H1 (cell line): ENCODE data around the gene CASKIN2. TPM values are rescaled to one million over a fixed set of nuclear protein-coding genes. Genes with fewer than 3 reads are reported as not detected.

Source experiments
- CTCF ChIA-PET: fragments of 300-600 bp; sonication (Branson Sonifier 250); formaldehyde crosslinking; loops from one replicate; lab custom pipeline; 2021; ENCODE audit not compliant: partially characterized antibody; lab: Charles Lee
- POLR2A ChIA-PET: fragments of 300-600 bp; sonication (Branson Sonifier 250); formaldehyde crosslinking; loops from one replicate; lab custom pipeline; 2021; ENCODE audit warnings: inconsistent platforms; ENCODE audit not compliant: partially characterized antibody; lab: Charles Lee
- DNase-seq, 2 experiments: peaks; one replicate each; pipeline versions ENCODE4 v3.0.0 to v3.0.0-alpha.2; 2010 to 2022; ENCODE audit warnings: low spot score in 2 of 2, low read depth in 1 of 2, mixed read lengths in 1 of 2
- FAIRE-seq: peaks from 2 replicates; lab custom pipeline; 2011; peaks lifted over from hg19 to GRCh38; lab: Jason Lieb, UNC
- H2AFZ ChIP-seq: 2 replicates; pipeline ENCODE4 v1.8.1; 2012; ENCODE audit warnings: low read length, inconsistent platforms
- H2AK5ac ChIP-seq: 2 replicates; pipeline ENCODE4 v1.6.1; 2013; ENCODE audit warnings: low read depth, low read length
- H2BK120ac ChIP-seq: replicated peaks from 2 replicates; pipeline ENCODE3; 2013; ENCODE audit warnings: low read depth, low read length, inconsistent platforms
- H2BK12ac ChIP-seq: 2 replicates; pipeline ENCODE4 v1.6.1; 2013; ENCODE audit warnings: low read depth, low read length
- H2BK15ac ChIP-seq: 2 replicates; pipeline ENCODE4 v1.6.1; 2013; ENCODE audit warnings: low read length
- H2BK20ac ChIP-seq: 2 replicates; pipeline ENCODE4 v1.6.1; 2013; ENCODE audit warnings: low read length
- H2BK5ac ChIP-seq: 2 replicates; pipeline ENCODE4 v1.6.1; 2013; ENCODE audit warnings: low read depth, low read length
- H3K14ac ChIP-seq: 2 replicates; pipeline ENCODE4 v1.6.1; 2013; ENCODE audit warnings: inconsistent platforms; ENCODE audit not compliant: insufficient read length
- H3K18ac ChIP-seq: 2 replicates; pipeline ENCODE4 v1.6.1; 2013; ENCODE audit warnings: low read length; ENCODE audit errors: extremely low read depth
- H3K23ac ChIP-seq: 2 replicates; pipeline ENCODE4 v1.6.1; 2013; ENCODE audit warnings: inconsistent platforms; ENCODE audit not compliant: insufficient read length
- H3K23me2 ChIP-seq: 2 replicates; pipeline ENCODE4 v1.6.1; 2013; ENCODE audit warnings: low read depth, low read length
- H3K27ac ChIP-seq: 2 replicates; pipeline ENCODE4 v1.6.1; 2011; ENCODE audit warnings: low read depth, low read length, inconsistent platforms
- H3K27me3 ChIP-seq, 4 experiments: replicated peaks in 1 of 4; 1 replicate in 1 of 4; 2 replicates in 3 of 4; pipeline versions ENCODE4 v1.6.1 to v1.8.1; 2011 to 2013; ENCODE audit warnings: low read length in 3 of 4, mild to moderate bottlenecking in 3 of 4, inconsistent platforms in 2 of 4, mixed read lengths in 2 of 4, moderate library complexity in 1 of 4; ENCODE audit not compliant: control insufficient read depth in 3 of 4, insufficient read depth in 3 of 4; ENCODE audit errors: extremely low read depth in 1 of 4
- H3K36me3 ChIP-seq, 4 experiments: 2 replicates each; pipeline versions ENCODE4 v1.6.1 to v1.8.1; 2011 to 2013; ENCODE audit warnings: mild to moderate bottlenecking in 4 of 4, low read length in 3 of 4, moderate library complexity in 2 of 4, control low read depth in 1 of 4, inconsistent platforms in 1 of 4; ENCODE audit not compliant: insufficient read depth in 4 of 4, control insufficient read depth in 2 of 4
- H3K4ac ChIP-seq: replicated peaks from 2 replicates; pipeline ENCODE3; 2013; ENCODE audit warnings: low read length, low read depth, mixed read lengths, inconsistent platforms; ENCODE audit not compliant: insufficient read length
- H3K4me1 ChIP-seq, 4 experiments: replicated peaks in 1 of 4; 1 replicate in 1 of 4; 2 replicates in 3 of 4; pipeline versions ENCODE4 v1.6.1 to v1.8.1; 2011 to 2013; ENCODE audit warnings: low read length in 3 of 4, inconsistent platforms in 2 of 4, mixed read lengths in 1 of 4; ENCODE audit not compliant: insufficient read depth in 4 of 4, control insufficient read depth in 3 of 4
- H3K4me2 ChIP-seq, 2 experiments: 2 replicates each; pipeline versions ENCODE4 v1.6.1 to v1.8.1; 2011 to 2013; ENCODE audit warnings: low read depth in 2 of 2, low read length in 2 of 2, control low read depth in 1 of 2, inconsistent platforms in 1 of 2, mild to moderate bottlenecking in 1 of 2; ENCODE audit not compliant: insufficient read depth in 1 of 2
- H3K4me3 ChIP-seq, 4 experiments: fragments of 200-600, 300-600 bp in 1 of 4; sonication (generic), shearing (Covaris generic), sonication (Bioruptor Twin) in 1 of 4; 2 replicates each; pipeline versions ENCODE4 v1.5.1 to v1.8.1; 2011 to 2016; ENCODE audit warnings: low read length in 4 of 4, low read depth in 3 of 4, control low read depth in 2 of 4, inconsistent platforms in 2 of 4, mild to moderate bottlenecking in 2 of 4, mixed read lengths in 1 of 4, moderate library complexity in 1 of 4; ENCODE audit not compliant: insufficient read depth in 2 of 4; ENCODE audit errors: extremely low read depth in 1 of 4
- H3K56ac ChIP-seq: replicated peaks from 2 replicates; pipeline ENCODE3; 2013; ENCODE audit warnings: low read depth, mild to moderate bottlenecking, mixed read lengths, low read length, inconsistent platforms; ENCODE audit not compliant: insufficient read length
- H3K79me1 ChIP-seq: 2 replicates; pipeline ENCODE4 v1.6.1; 2013; ENCODE audit warnings: low read depth, low read length, control low read depth
- H3K79me2 ChIP-seq, 2 experiments: 2 replicates each; pipeline versions ENCODE4 v1.6.1 to v1.8.1; 2012 to 2013; ENCODE audit warnings: low read length in 2 of 2, mild to moderate bottlenecking in 2 of 2, inconsistent platforms in 1 of 2; ENCODE audit not compliant: insufficient read depth in 2 of 2, control insufficient read depth in 1 of 2
- H3K9ac ChIP-seq, 4 experiments: replicated peaks in 1 of 4; 1 replicate in 1 of 4; 2 replicates in 3 of 4; pipeline versions ENCODE4 v1.6.1 to v1.8.1; 2011 to 2013; ENCODE audit warnings: low read depth in 3 of 4, low read length in 3 of 4, control low read depth in 2 of 4, mild to moderate bottlenecking in 2 of 4, moderate library complexity in 2 of 4, inconsistent platforms in 1 of 4; ENCODE audit errors: extremely low read depth in 1 of 4
- H3K9me3 ChIP-seq, 2 experiments: 2 replicates each; pipeline versions ENCODE4 v1.6.1 to v1.8.1; 2012 to 2013; ENCODE audit warnings: mild to moderate bottlenecking in 2 of 2, moderate library complexity in 2 of 2, control low read depth in 1 of 2, inconsistent platforms in 1 of 2, low read depth in 1 of 2, low read length in 1 of 2, mixed read lengths in 1 of 2; ENCODE audit not compliant: insufficient read depth in 2 of 2
- H4K20me1 ChIP-seq, 2 experiments: replicated peaks in 1 of 2; 2 replicates each; pipeline versions ENCODE3 to v1.8.1; 2011 to 2013; ENCODE audit warnings: inconsistent platforms in 2 of 2, low read length in 2 of 2, mild to moderate bottlenecking in 1 of 2; ENCODE audit not compliant: insufficient read depth in 2 of 2, control insufficient read depth in 1 of 2
- H4K5ac ChIP-seq: 2 replicates; pipeline ENCODE4 v1.6.1; 2013; ENCODE audit warnings: low read length, low read depth, mixed read lengths, inconsistent platforms; ENCODE audit not compliant: insufficient read length
- H4K8ac ChIP-seq: 2 replicates; pipeline ENCODE4 v1.8.0; 2013; ENCODE audit warnings: mild to moderate bottlenecking, moderate library complexity, low read length, inconsistent platforms; ENCODE audit not compliant: insufficient read depth; ENCODE audit errors: extremely low read depth
- H4K91ac ChIP-seq: replicated peaks from 2 replicates; pipeline ENCODE3; 2013; ENCODE audit warnings: low read length, mixed read lengths, inconsistent platforms; ENCODE audit not compliant: insufficient read length
- CREB1 ChIP-seq: IDR thresholded peaks from 2 replicates; pipeline ENCODE4 v1.6.1; 2012; ENCODE audit warnings: inconsistent platforms
- EP300 ChIP-seq, 2 experiments: IDR thresholded peaks; 1 replicate in 1 of 2; 2 replicates in 1 of 2; pipeline ENCODE4 v1.6.1; 2011 to 2012; ENCODE audit warnings: low read depth in 2 of 2, low read length in 2 of 2, mild to moderate bottlenecking in 2 of 2, borderline replicate concordance in 1 of 2, inconsistent platforms in 1 of 2, moderate library complexity in 1 of 2
- TAF7 ChIP-seq: optimal IDR thresholded peaks from 2 replicates; pipeline ENCODE3; 2011; ENCODE audit warnings: low read depth, mild to moderate bottlenecking, inconsistent platforms, low read length, moderate library complexity, borderline replicate concordance
- WGBS, 2 experiments: shearing (Covaris generic) in 1 of 2; methylation state at CpG; one replicate each; pipeline versions ENCODE4 v1.1.6 to v1.1.7; 2013 to 2015; ENCODE audit warnings: low lambda C conversion rate in 2 of 2, mixed read lengths in 2 of 2, inconsistent platforms in 1 of 2, low coverage in 1 of 2, missing lambda C conversion rate in 1 of 2; ENCODE audit not compliant: insufficient replicate concordance in 2 of 2, insufficient coverage in 1 of 2, insufficient read length in 1 of 2; ENCODE audit errors: extremely low coverage in 1 of 2, missing lambda C conversion rate in 1 of 2; 5-methylcytosine and 5-hydroxymethylcytosine counted together
- polyA plus RNA-seq, 7 experiments: library from polyadenylated mRNA; depleted of rRNA in 3 of 7; stranded (reverse) in 5 of 7; unstranded in 2 of 7; fragments of >200 nt in 5 of 7; fragments of 200-250 nt in 2 of 7; gene quantifications; 1 replicate in 5 of 7; 2 replicates in 1 of 7; 4 replicates in 1 of 7; pipeline versions ENCODE4 v1.2.1 to v1.2.3, GENCODE V29; 2011 to 2013; ENCODE audit warnings: missing spikeins in 2 of 7, mixed read lengths in 2 of 7
- total RNA-seq: library from RNA; stranded (reverse); fragmentation: NEBNext Ultra II Directional; extraction: Animal tissue kit (Norgen Biotek cat#: 25700); gene quantifications from 2 replicates; pipeline ENCODE4 v1.2.1, GENCODE V29; 2021

Gene CASKIN2
- total and polyA plus RNA-seq, 2 of the 8 experiments (the other 6 are each of a cell fraction or from before 2014, with no cell fraction given) = 6.7 to 32.3 TPM

- POLR2A ChIA-PET = interaction anchor here (1.2 kb wide), 1 partner anchor 21 kb away, joined by 3 read pairs; no protein-coding TSS in a partner anchor
- Histone ChIP-seq H2BK20ac (no peak overlapping the region), H2BK5ac (no peak overlapping the region)
These were observed 33.0 kb downstream of the CASKIN2 start for GRCh38 chr17:75482098-75482942.

More at GRCh38 chr17:75482098-75482942, 33.0 kb downstream of the CASKIN2 start:
- Histone ChIP-seq H3K27me3 (no peaks in the 10 kb centered on the region), H3K4me2 (no peak overlapping the region), H3K27ac (no peak overlapping the region), H2AFZ (no peak overlapping the region), H3K79me2 (no peaks in the 10 kb centered on the region), H3K18ac (no peak overlapping the region), H3K36me3 (no peaks in the 10 kb centered on the region), H2BK120ac (no peak overlapping the region), H4K20me1 (peaks cover 0 to 5% of the 10 kb centered on the region in 2 experiments), H3K56ac (no peak overlapping the region), H2BK12ac (no peak overlapping the region), H3K4me3 (no peak overlapping the region), H3K23me2 (no peaks in the 10 kb centered on the region), H3K9me3 (no peaks in the 10 kb centered on the region), H2BK15ac (no peak overlapping the region), H3K79me1 (no peaks in the 10 kb centered on the region; the same call in 1 of the 2 replicates), H3K23ac (no peak overlapping the region), H3K14ac (no peak overlapping the region), H2AK5ac (no peak overlapping the region), H3K9ac (no peak overlapping the region), H4K91ac (no peak overlapping the region), H4K8ac (no peak overlapping the region), H3K4me1 (peaks cover 0 to 7% (median under 1%) of the 10 kb centered on the region in 4 experiments; a peak in 5 of 7 replicates), H4K5ac (no peak overlapping the region), H3K4ac (no peak overlapping the region)
- TF ChIP-seq CREB1 (no peak), EP300 (IDR thresholded peaks at IDR 0.05; ENCODE audit: borderline replicate concordance in 1 of 2, low read depth in 2 of 2, low read length in 2 of 2) (no peak), TAF7 (no peak)
- no peak for FAIRE-seq
- CTCF ChIA-PET = interaction anchor here (1.0 to 5.6 kb wide), 6 partner anchors 8 to 268 kb away, joined by 3 to 31 read pairs (median 3); no protein-coding TSS in a partner anchor
- no peak for DNase-seq
- WGBS, 2 experiments = 91% methylated on average over 15 of the region's 16 CpGs; no CpG with 5 or more reads in 1 of the 2 experiments
